ENCODE results near the gene WBP1.
A peak's percentile ranks its signal among the peaks of the same experiment; 100 is the strongest.
"Not testable (repeated sequence)": the region's sequence is repeated elsewhere in the genome, so short reads cannot be mapped to it uniquely, and the experiment has no call there.

WBP1 gene

DNA sequence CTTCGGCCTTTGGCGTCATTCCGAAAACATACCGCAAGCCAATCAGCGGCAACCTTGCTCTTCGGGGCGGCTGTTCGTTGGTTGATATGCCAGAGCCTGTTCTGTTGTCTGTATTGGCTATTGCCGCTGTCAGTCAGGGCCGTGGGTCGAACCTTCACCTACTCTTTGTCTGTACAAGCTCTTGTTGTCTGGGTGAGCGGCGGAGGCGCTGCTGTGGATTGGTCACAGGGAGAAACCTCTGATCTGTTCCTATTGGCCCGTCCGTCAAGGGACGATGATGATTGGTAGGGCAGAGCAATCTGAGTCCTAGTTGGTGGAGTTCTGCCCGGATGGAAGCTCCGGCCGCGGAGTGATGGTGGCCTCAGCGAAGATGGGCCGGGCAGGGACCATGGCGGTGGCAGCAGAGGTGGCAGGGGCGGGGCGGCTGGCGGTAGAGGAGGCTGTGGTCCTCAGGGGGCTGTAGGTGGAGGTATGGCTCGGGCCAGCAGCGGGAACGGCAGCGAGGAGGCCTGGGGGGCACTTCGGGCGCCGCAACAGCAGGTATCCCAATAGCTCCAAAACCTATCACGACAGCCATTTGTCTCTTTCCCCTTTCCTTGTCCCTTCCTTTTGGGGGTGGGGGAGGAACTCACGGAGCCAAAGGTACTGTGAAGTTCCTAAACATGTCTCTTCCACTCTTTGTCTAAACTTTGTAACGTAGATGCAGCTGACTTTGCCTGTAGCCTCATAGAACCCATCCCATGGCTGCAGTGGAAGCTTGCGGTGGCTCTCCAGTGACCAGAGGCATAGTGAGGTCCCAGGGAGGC is at the start of gene WBP1:
WBP1 (plus strand) TSS at position 307 of the 806 bp plus-strand sequence; CDS start at position 472, 165 bp downstream.
- DNase-seq, result peak; percentile 99

GRCh38 chr2:74413001-74413698 is 45.1 kb upstream of the WBP1 start:
- DNase-seq, result no peak

GRCh38 chr2:74414441-74414840 is 43.8 kb upstream of the WBP1 start:
- DNase-seq, result no peak

DNA sequence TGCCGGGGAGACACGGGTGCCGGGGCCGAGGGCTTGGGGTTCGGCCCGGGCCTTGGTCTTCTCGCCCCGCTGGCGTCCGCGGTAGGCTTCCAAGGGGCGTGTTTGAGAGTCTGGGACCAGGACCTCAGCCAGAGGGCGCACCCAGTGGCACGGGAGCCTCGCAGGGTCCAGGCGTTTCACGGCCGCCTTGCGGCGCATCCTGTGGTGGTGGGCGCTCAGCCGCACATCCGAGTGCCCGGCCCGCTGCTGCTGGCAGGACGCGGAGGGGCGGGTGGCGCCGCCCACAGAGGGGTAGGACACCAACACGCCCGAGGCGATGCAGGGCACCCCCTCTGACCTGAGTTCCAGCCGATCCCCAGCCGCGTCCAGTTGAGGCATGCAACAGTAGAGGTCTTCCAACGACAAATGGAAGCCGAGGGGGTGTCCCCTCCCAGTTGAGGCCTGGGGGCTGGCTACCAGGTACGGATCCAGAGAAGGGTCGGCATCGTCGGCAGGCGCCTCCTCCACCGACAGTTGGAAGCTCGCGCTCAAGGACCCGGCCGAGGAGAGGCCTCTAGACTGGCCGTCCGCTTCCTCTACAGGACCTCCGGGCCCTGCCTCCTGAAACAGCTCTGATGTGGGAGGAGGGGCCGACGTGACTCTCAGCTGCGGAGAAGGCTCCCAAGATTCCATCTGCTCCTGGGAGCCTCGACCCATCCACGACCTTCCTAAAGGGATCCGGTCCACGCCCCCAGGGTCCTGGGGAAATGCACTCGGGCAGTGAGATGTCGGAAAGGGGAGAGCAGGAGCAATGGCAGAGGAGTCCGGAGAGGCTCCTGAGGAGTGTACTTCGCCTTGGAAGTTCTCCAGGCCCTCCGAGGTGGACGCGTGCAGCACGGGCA is 43.1 kb upstream of the WBP1 start:
- DNase-seq, result no peak

DNA sequence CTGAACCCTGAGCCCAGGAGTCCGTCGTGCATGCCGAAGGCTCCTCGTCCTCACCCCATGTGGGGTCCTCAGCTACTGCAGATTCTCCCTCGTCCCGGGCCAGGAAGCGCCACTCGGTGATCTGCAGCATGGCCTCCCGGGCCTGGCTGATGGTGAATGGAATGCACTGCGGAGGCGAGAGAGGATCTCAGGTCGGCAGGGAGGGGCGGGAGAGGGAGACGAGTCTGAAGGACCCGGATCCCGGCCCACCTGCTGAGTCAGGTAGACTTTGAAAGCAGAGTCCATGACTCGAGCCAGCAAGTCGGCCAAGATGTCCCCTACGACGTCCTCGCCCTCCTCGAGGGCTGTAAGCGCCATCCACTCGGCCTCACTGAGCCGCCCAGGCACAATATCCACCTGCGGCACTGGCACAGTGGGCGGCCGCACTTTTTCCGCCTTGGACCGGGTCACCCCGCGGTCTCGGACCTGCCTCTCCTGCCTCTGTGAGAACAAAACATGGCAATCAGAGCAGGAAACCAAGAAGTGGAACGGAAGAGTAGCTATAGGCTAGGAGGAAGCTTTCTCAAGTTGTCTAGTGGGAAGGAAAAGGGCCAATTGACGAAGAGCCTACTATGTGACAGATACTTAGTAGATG is 42.4 kb upstream of the WBP1 start:
- no peak for DNase-seq

DNA sequence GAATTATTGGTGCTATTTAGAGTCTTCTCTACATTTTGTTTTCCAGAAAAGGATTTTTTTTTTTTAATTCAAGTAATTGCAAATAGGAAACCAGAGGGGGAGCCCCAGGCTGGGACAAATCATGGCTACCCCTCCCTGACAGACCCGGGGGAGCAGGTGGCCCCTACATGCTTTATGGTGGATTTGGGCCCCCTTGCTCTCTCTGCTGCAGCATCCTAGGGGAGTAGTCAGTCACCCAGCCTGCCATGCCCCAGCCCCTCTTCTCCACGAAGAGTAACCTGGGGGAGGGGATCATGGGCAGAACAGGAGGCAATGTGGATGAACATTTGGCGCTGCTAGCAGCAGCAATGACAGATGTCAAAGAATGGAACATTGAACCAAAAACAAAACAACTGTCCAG is 41.5 kb upstream of the WBP1 start:
- DNase-seq, result no peak

DNA sequence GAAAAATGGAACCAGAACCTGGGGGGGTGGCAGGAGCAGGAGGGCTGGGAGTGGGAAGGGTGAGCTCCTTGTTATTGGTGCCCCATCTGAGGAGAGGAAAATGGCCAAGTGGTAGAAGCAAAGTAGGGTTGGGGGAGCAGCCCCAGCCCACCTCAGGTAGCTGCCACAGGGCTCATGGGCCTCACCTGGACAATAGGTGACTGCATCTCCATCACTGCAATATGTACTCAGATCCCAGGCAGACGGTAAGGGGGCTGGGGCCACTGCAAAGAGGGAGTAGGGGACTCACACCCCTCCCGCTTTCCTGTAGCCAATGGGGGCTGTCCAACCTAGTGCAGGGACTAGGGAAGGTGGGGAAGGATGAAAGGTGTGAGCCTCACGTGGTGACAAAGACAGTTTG is 41.0 kb upstream of the WBP1 start:
- no peak for DNase-seq

DNA sequence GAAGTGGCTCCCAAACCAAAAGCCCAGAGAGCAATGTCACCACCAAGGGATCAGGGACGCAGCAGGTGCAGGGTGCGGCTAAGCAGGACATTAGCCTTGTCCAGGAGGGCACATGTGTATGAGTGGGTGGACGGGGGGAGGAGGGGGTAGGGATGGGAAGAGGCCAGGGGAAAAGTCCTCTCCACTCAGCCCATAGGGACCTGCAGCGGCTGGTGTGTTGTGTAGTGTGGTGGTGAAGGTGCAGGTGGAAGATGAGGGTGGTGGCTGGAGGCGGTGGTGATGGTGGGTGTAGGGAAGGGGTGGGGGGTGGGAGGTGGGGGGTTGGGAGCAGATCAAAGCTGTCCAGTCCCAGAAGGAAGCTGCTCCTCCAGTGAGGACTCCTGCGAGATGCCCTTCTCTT is 40.5 kb upstream of the WBP1 start:
- DNase-seq, result no peak

- no peak for DNase-seq
Observed at GRCh38 chr2:74418312-74418711, 39.9 kb upstream of the WBP1 start.

- no peak for DNase-seq
Observed at GRCh38 chr2:74419345-74419744, 38.9 kb upstream of the WBP1 start.

- DNase-seq, result no peak
Observed at GRCh38 chr2:74420006-74420405, 38.2 kb upstream of the WBP1 start.

- DNase-seq, result not testable (repeated sequence)
Observed at GRCh38 chr2:74420443-74421103, 37.7 kb upstream of the WBP1 start.

- peak; percentile 93 for DNase-seq
Observed at GRCh38 chr2:74421221-74421870, 36.9 kb upstream of the WBP1 start, which contains the start of the genes C2orf81 and WDR54. Gene C2orf81 (minus strand): TSS chr2:74421619. CDS start chr2:74421560, 59 bp downstream. Gene WDR54 (plus strand): TSS chr2:74421730. CDS start chr2:74422154, 424 bp downstream.

DNA sequence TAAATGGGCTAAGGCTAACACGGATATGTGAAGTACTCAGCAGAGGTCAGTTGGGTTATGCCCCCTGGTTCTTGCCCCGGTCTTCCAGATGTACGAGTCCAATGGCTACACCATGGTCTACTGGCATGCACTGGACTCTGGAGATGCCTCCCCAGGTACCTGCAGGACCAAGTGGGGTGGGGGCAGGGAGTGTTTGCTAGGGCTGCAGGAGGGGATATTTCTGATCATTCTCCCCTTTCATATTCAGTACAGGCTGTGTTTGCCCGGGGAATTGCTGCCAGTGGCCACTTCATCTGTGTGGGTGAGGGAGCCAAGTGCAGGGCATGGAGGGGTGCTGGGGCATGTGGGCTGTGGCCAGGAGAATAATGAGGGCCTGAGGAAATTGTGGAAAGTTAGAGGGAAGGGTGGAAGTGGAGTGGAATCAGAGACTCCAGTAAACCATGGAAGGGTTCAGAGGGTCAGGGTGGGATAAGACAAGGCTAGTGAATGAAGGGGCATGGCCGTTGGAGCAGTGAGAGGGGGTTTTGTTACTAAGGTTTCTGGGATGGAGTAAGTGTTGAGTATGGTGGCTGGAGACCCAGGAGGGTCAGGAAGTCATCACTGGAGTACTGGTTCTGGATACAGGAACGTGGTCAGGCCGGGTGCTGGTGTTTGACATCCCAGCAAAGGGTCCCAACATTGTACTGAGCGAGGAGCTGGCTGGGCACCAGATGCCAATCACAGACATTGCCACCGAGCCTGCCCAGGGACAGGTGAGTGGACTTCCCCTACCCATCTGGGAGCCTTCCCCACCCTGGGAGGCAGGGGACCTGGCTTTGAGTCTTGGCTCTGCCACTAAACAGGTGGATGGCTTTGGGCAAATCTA is 34.8 kb upstream of the WBP1 start:
- DNase-seq, result no peak

DNA sequence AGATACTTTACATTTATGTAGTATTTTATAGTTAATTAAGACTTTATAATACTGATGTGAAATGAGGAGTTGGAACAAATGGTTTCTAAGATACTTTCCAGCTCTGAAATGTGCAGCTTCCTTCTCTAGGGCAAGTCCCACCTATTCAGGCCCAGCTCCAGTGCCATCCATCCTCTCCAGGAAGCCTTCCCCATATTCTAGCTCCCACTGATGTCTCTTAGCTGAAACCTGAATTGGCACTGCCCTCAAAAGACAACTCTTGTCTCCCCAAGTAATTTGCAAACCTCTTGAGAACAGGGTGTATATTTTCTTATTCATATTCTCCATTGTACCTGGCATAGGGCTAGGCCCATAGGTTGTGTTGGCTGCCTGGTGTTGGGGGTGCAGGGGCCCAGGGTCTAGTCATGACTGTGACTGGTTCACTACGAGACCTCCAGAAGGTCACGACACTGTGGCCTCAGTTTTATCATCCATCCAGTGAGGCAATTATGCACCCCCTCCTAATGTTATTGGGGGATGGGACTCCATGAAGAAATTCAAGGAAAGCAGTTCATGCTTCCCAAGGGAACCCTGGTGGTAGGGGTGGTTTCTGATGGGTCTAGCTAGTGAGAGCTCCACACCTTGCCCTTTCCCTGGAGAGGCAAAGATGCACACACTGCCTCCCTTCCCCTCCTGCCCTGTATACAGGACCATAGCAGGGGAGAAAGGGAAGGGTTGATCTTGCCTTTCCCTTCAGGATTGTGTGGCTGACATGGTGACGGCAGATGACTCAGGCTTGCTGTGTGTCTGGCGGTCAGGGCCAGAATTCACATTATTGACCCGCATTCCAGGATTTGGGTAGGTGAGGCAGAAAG is 33.9 kb upstream of the WBP1 start:
- DNase-seq, result no peak

GRCh38 chr2:74424995-74425406 is 33.2 kb upstream of the WBP1 start:
- DNase-seq, result no peak

GRCh38 chr2:74425523-74425922 is 32.7 kb upstream of the WBP1 start:
- DNase-seq, result no peak

DNA sequence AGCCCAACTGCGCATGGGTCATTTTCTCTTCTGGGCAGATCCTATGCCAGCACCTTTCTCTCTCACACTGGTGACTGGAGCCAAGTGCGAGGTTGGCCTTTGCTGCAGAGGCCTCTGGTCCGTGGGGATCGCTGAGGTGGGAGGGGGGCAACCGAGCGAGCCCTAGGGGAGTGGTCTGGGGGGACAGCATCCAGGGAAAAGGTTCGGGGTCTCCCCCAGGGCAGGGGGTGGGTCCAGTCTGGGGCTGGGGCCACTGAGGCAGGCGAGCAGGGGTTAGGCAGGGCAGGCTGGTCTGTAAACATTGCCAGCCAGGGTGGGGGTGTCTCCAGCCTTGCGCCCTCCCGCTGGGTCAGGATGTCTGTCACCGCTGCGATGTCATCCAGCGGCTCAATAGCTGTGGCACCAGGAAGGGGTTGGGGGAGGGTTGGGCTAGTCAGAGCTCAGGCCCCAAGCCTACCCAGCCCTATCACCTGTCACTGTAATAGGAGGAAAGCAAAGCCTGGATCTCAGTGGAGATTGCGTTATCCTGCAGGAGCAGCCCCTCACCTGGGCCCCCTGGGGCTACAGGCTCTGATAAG is 32.0 kb upstream of the WBP1 start:
- no peak for DNase-seq

DNA sequence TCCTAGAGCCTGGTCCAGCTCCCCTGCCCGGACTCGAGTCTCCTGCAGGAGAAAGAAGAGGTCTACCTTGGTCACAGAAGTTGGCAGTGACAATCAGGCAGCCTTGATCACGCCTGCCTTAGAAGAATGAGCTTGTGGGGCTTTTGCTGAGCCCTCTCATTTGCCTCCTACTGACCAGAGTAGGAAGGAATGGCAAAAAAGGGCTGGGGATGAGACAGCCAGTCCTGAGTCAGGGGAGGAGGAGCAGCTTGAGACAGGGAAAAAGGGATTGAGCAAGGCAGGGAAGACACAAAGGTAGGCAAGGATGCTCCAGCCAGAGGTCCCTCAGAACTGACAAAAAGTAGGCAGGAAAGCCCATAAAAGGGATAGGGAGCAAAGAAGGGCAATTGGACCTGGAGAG is 30.7 kb upstream of the WBP1 start:
- no peak for DNase-seq

Data from DMS79 treated with DMSO at 0.1 percent for 48 hours (cell line).